GM21825 (cell line): Measurements from ENCODE around the gene FANCC.

Experiments
- ATAC-seq: cut with Tn5 transposase; IDR thresholded peaks from one replicate; pipeline ENCODE4 v1.9.1; 2021; ENCODE audit warnings: mild to moderate bottlenecking, moderate library complexity; ENCODE audit not compliant: unreplicated experiment

Gene FANCC

DNA sequence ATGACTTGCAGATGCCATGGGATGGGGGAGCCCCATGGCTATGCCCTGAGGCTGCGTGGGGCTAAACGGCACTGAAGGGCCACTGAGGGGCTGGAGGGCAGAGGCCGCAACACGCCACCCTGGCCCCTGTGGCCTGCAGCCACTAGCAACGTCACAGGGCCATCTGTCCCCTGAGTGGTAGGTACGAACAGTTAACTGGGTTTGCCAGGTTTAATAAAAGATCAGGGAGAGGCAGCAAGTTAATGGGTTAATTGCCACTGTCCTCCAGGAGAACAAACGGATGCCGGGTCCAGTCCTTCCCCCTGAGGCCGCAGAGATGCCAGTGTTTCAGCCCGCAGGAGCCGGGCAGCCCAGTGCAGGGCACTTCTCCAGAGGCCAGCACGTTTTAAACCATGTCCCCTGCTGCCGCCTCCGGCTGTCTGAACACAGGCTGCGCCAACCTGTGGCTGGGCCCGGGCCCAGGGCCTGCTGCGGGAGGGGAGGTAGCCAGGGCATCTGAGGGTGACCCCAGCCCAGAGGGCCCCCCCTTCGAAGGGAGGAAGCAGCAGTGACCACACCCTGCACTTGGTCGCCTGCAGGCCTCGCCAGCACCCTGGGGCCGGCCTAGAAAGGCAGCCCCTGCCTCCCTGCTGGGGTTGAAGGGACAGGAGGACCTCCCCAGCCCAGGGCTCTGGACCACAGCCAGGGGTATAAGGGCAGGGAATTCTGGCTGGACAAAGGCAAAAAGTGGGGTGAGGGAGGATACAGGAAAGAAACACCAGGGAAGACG, 227.3 kb downstream of the FANCC start:
- no peak for ATAC-seq

DNA sequence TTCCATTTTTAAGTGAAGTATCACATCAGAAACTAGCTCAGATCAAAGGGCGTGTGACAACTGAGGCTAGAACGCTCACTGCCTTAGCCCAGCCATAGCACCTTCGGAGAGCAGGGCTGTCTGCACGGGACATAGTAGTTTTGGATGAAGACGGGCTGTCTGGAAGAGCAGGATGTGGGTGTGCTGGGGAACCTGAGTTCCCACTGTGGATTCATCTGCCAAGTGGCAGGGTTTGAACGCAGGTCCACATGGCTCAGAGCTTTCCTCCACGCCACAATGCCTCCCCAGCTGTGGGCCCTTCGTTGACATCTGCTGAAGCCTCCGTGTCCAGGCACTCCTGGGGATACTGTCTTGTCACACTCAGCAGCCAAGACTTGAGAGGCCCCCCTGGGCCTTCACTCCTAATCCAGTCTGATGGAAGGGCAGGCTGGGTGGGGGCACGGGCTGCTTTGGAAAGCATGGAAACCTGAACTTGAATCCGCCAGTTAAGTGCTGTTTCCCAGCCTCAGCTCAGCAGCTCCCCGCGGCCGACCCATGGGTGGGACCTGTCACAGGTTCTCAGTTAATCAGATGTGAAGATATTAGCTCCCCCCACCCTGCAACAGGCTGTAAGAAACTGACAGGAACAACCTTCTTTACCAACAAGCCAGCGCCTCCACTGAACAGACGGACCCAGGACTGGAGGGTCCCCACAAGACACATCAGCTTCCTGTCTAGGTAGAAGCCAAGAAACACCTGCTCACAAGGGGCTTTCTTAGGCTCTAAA, 228.1 kb downstream of the FANCC start:
- ATAC-seq: no peak

DNA sequence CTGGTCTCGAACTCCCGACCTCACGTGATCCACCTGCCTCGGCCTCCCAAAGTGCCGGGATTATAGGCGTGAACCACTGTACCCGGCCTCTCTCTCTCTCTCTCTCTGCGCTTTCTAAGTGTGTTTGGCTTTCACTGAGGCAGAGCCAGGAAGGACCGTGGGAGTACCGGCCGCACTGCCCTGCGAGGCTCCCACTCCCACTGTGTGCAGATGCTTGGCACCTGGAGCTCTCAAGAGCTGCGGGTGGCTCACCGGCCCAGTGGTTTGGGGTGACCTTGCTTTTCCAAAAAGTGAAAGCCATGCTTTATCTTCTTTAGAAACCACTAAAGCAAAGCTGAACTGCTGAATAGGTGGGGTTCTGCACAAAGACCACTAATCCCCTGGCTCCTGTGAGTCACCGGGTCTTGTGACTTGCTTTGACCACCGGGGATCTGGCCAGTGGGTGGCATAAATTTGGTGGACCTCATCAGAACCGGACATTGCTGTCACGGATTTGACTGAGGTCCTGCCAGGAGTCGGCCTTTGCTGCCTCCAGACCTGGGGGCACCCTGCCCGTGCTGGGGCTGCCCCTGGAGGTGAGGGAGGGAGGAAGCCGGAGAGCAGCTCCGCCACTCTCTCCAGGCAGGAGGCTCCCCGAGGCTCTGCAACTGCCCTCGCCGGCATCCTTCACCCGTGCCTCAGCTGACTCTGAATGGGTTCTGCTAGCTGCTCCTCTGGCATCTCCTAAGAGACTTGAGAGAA, 228.9 kb downstream of the FANCC start:
- ATAC-seq: no peak

DNA sequence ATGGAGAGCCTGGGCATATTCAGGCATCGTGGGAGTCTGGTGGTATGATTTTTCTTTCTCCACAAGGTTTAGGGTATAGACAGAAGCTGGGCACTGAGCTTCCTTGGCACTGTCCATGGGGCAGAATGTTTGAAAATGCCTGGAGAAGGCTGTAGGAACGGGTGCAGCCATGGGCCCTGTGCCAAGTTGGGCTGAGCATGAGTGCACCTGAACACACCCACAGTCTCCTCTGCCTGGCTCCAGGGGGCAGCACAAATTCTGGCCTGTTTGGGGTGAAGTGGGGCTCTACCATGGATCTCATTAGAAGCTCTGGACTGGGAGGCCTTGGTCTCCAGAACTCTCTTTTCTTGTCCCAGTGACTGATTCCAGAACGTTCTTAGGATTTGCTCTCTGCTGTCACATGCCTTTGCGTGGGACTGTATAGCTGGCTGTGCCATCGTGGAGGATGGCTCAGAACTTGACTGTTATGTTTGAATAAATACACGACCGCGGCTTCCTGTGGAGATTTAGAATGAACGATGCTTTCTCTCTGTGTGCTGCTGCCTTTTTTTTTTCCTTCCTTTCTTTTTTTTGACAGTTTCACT, 229.8 kb downstream of the FANCC start:
- no peak for ATAC-seq

DNA sequence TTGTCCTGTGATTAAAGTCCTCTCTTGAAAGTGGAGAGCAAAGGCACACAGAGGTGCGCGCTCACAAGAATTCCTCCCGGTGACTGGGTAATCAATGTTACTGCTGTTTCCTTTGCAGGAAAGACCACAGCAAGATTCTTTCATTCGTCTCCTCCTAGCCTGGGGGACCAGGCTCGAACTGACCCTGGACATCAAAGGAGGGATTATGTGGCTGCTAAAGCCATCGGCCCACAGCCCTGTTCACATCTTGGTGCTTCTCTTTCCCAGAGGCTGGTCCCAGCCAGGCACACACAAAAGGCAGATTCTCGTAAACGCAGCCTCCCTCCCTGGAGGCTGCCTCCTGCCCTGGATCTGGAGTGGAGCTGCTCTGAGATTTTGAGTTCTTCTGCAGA, 230.9 kb downstream of the FANCC start:
- ATAC-seq: no peak

DNA sequence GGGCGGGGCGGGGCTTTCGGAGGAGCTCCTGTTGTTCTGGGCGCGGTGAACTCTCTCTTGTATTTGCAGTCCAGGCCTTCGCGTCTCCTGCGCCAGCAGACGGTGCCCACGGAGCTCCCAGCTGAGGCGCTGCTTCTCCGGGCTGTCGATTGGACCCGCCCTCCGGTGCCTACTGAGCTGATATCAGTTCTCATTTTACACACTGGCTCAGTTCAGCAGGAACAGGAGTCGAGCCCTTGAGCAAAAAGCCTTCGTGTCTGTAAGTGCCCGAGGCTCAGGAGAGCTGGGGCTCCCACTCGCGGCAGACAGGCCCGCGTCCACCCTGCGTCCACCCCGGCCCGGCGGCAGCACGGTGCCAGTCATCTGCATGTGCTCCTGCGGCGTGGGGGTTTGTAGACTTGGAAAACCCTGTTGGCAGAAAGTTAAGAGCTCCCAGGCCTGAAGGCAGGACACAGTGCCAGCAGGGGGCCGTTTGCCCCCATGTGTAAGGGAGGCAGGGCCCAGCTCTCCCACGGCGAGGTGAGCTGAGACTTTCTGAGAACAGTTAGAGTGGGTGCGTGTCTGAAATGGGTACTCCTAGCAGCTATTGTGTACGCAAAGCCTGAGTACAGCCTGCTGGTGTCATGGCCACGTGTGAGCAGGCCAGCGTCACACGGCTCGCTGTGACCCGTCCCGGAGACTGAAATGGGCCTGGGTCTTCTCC, 231.5 kb downstream of the FANCC start:
- no peak for ATAC-seq

DNA sequence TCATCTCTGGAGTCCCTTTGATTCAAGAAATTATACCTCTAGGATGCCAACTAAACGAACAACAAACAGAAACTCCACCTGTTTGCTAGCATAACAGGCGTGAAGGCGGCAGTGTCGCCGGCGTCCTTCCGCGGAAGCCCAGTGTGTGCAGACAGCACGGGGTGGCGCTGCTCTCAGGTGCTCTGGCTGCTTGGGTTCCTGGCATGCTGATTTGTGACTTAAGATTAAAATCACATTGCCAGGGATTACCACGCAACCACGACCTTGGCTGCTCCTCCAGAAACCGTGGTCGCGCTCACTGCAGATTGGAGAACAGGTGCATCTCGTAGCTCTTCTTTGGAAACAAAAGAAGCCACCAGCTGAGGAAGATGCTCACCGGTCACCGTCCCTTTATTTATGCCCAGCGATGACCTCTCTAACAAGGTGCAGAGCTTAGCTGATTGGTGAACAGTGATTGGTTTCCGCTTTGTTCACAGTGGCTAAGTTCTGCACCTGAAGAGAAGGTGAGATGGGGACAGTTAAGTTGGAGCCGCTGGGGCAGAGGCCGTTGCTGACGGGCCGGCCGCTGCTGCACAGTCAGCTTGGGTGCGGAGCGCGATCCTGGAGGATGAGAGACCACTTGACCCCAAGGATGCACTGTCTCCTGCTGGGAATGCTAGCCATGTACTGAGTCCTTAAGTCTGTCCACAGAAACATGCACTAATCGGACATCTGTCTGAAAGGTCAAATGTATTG, 232.3 kb downstream of the FANCC start:
- ATAC-seq: no peak

DNA sequence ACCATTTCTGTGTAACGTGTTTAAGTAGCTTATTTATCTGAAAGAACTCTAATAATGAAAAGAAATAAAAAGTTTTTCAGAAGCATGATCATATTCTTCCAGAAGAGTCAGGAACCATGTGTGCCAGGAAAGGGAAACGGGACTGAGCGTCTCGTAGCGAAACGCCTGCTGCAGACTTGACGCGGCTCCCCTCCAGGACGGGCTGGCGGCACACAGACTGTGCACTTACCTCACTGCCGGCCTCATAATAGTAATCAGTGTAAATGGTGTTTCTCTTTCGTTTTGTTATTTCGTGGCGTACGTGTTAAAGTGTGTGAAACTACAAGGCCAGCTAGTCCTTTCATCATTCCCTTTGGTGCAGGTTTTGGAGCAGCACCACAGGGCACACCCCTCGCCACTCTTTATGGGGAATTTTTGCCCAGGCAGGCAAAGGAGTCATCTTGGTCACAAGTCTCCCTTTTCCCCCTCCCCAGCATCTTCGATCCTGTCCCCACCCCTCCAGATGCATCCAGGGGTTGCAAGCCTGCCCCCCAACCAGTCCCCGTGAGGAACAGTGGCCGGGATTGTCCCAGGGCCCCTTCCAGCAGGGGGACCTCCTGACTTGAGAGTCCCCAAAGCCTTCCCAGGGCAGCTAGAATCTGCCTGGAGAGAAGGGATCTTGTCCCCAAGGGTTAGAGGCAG, 233.1 kb downstream of the FANCC start:
- ATAC-seq: no peak

DNA sequence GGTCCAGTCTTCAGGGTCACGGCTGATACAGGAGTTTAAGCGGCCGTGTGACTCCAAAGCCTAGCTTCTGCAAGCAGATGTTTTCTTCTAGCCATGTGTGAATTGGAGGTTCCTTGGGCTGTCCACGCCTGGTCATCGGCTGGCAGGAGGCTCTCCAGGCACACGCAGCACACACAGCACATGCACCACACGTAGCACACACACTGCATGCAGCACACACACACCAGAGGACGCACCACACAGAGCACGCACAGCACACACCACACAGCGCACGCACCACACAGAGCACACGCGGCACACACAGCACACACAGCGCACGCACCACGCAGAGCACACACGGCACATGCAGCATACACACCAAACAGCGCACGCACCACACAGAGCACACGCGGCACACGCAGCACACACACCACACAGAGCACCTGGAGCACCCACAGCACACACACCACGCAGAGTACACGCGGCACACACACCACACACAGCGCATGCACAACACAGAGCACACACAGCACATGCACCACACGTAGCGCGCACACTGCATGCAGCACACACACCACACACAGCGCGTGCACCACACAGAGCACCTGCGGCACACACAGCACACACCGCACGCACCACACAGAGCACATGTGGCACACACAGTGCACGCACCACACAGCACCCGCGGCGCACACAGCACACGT, 234.3 kb downstream of the FANCC start:
- ATAC-seq: no peak

DNA sequence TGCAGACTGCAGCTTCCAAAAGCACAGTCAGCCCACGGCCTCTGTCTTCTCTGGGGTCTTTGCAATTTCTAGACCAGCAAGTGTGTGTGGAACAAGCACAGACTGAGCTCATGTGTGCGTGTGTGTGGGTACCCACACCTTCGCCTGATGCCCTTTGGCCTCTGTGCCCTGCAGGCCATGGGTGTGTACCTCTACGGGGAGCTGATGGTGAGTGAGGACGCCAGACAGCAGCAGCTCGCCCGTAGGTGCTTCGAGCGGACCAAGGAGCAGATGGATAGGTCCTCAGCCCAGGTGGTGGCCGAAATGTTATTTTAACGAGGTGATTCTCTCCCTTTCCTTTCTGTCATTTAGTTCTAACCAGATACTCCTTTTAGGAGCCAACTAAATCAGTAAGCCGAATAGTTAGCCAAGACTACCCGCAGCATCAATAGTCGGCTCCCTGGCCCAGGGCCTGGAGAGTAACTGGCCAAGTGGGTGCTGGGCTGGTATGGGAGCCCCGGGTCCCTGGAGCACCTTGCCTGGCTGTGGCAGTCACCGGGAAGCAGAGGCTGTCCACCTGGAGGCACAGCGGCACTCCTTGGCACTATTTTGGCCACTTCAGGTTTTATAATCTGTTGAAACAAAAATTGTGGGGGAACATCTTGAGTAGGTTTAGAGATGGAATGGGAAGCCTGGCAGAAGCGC, 235.0 kb downstream of the FANCC start:
- no peak for ATAC-seq

DNA sequence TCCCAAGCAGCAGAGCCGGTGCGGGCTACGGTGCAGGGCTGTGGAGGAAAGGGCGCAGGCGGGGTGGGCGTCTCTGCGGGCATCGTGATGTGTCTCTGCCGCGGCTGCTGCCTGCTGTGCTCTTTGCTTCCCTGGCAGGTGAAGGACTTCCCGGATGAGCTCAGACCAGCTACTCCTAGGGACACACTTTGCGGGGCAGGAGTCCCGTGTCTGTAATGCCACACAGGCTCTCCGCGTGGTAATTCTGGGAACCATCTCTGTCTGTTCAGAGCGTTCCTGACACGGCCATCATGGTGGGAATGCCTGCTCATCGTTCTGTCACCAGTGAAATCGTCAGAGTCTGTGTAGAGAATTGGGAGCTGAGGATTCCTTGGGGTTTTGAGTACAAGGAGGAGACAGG, 235.5 kb downstream of the FANCC start:
- no peak for ATAC-seq

DNA sequence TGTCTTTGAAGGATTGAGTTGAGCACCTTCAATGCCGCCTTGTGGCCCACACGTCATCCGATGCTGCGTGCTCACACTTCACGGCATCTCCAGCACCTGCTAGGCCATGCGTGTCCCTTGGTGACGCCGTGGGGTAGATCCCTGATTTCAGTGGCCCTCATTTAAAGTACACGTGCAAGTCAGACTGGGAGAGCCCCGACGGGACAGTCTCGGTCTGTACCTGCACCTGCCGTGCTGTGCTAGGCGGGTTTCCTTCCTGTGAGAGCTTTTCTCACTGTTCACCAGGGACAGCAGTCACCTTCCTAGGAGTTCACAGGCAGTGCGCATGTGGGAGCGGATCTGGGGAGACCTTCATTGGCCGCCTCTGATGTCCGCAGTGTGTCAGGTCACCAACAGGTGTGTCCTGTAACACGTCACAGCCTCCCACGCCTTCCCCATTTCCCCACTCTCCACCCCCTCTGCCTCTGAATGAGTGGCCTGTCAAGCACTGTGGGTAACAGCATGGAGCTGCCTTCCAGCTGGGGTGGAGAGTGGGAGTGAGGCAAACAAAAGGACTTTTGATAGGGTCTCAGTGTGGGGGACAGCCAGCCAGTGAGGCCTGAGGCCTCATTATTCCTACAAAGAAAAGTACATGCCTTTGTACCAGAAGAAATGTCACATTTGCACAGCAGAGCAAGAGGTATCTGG, 236.4 kb downstream of the FANCC start:
- no peak for ATAC-seq

DNA sequence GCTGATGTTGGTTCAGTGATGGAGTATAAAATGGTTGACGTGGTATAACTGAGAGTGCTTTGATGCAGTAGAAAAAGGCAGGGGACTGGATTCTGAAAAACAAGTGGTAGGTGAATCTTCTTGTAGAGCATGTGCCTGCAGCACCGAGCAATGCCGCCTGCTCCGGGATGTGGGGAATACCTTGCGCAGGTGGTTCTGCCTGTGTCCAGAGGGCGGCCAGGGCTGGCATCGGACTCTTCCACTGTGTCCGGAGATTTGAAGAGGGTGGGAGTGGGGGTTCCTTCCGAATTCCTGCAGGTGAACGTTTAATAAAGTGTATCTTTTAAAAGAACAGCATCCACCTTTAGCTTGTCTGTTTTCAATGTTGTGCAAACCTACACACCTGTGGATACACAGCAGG, 238.0 kb downstream of the FANCC start:
- no peak for ATAC-seq

DNA sequence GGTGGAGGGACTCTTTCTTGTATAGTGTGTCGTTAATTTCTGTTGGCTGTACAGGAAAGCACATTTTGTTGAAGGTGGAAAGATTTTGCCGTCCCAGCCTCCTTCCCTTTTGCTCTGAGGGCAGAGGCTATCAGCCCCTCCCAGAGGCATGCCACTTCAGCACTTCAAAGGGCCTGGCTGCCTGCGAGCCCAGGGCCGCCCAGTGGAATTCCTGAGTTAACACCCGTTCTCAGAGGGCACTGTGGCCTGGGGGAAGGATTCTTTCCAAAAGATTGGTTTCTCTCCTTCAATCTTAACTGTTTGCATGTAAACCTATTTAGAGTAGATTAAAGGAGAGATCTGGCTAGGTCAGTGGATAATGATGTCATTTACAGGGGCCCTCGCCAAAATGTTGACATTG, 238.6 kb downstream of the FANCC start:
- ATAC-seq: no peak

DNA sequence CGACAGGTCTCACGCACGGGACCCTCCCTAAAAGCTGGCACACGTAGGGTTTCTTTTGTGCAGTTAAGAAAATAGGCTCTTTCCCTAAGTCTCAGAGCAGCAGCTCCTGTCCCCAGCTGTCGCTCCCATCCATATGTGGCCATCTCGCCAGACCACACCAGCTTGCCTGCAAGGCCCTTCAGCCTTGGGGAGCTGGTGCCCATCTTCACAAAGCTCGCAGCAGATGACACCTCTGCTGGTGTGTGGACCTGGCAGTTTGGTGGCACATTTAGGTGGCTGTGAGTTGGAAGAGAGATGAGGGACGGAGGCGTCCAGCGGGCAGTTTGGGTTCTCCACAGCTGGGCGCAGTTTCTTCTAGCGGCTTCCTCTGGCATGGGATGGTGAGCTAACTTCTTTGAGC, 239.0 kb downstream of the FANCC start:
- no peak for ATAC-seq

DNA sequence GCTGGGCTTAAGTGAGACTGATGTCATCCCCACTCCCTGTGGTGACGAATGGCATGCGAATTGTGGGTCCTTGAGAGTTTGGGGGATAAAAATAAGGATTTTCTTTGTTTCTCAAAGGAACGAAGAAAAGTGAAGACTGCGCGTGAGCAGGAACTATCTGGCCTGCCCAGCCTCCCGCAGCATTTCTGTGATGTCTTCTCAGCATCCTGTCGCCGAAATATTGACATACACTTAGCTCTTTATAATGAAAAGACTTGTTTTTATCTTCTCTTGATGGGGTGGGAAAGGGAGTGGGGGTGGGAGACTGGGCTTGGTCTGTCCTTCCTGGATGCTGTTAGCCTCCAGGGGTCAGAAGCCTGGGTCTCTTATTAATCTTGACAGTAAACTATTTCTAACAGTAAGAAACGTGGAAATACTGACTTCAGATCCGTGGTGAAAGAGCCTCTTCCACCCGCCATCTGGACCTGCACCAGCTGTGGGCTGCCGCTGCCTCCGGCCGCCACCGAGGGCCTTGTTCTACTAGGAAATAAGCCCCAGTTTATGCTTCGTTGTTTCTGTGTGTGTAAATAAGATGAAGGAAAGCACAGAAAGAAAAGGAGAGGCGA, 239.6 kb downstream of the FANCC start:
- no peak for ATAC-seq

DNA sequence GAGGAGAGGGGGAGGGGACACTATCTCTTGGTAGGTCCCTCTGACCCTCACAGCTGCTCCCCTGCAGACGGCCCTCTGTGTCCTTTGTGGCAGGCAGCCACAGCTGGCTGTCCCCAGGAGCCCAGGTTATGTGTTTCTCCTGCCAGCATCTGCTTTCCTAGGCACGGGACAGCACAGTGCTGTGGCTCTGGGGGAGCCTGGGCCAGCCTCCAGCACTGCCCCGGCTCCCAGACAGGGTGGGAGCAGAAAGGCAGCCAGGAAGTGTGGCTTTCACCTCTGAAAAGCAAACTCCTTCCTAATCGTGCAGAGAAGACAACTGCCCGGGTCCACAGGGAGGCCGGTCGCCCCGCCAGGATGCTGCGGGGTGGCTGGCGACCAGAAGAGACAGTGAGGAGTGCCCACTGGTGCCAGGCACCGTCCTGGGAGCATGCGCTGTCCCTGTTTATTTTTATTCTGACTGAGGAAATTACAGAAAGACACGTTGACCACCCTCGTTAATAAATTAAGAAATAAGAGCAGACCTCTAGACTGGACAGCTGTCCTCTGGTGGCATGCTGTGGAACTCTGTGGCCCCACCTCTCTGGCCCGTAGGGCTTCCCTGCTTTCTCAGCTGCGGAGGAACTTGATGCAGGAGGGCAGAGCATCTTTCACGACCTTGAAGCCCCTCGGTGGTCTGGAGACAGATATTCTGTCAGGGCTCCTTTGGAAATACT, 240.3 kb downstream of the FANCC start:
- ATAC-seq: no peak
